ENCODE data around the gene DNAI2.

GRCh38 chr17:74233937-74234336, 40.1 kb upstream of the DNAI2 start:
- TF ChIP-seq CTCF (conservative IDR thresholded peaks at IDR 0.05 in 1 of 2, IDR thresholded peaks at IDR 0.05 in 1 of 2; ENCODE audit: extremely low read depth in 1 of 2, insufficient read depth in 1 of 2, low read depth in 1 of 2, low read length in 2 of 2), result no peak
- no peak for TF ChIP-seq EZH2 (IDR thresholded peaks at IDR 0.05; ENCODE audit: borderline replicate concordance, low read length)
